HG02642 (cell line): Measurements from ENCODE around the gene RNF39.

Experiments
- ATAC-seq: cut with Tn5 transposase; IDR thresholded peaks from one replicate; pipeline ENCODE4 v1.9.1; 2021; ENCODE audit warnings: mild to moderate bottlenecking; ENCODE audit not compliant: unreplicated experiment, poor library complexity

The RNF39 gene

DNA sequence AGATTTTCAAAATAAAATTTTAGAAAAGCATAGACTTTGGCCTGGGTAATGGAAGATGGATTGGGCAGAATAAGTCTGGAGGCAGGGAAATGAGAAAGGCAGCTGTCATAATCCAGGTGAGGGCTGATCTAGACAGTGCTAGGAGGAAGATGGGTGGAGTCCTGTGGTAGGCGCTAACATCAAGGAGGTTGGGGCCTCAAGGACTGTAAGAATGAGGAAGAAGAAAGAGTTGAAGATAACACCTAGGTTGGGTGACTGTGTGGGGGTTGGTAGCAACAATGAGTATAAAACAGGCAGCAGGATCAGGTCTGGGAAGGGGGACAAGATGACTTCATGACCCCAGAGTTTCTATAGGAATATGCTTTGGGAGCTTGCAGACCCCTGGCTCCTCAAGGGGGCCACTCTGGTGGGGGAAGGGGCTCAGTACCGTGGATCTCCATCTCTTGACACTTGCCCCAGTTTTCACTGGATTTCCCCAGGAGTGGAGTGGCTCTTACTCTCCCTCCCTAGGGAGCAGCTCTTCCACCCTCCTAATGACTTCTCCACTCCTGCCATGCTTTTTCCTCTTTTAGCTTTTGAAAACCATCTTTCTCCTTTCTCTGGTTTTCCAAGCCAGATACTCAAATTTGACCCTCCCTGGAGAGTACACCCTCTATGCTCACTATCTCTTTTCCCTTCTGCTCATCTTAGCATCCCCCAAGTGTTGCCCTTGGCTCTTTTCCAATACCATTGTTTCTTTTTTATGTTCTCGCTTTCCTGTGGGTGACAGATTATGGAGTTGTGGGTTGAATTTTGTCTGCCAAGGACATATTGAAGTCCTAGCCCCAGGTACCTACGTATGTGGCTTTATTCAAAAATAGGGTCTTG lies 22.6 kb upstream of the RNF39 start:
- ATAC-seq: no peak

DNA sequence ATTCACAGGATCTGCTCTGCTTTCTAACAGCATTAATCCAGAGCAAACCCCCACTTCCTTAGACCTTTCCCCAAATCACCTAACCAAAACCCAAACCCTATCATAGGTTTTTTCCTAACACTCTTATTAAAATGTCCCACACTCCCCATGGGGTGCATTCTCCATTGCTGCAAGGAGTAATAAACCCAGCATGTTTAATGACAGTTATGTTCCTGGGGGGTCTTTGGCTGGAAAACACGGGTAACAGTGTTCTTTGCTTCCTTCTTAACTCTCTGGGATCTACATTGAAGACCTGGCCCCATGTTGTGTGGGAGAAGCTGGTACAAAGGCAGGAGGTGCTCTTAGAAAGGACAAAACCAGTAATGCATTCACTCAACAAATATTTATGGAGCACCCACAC lies 21.3 kb upstream of the RNF39 start:
- no peak for ATAC-seq

GRCh38 chr6:30093951-30094661 lies 18.5 kb upstream of the RNF39 start:
- no peak for ATAC-seq

DNA sequence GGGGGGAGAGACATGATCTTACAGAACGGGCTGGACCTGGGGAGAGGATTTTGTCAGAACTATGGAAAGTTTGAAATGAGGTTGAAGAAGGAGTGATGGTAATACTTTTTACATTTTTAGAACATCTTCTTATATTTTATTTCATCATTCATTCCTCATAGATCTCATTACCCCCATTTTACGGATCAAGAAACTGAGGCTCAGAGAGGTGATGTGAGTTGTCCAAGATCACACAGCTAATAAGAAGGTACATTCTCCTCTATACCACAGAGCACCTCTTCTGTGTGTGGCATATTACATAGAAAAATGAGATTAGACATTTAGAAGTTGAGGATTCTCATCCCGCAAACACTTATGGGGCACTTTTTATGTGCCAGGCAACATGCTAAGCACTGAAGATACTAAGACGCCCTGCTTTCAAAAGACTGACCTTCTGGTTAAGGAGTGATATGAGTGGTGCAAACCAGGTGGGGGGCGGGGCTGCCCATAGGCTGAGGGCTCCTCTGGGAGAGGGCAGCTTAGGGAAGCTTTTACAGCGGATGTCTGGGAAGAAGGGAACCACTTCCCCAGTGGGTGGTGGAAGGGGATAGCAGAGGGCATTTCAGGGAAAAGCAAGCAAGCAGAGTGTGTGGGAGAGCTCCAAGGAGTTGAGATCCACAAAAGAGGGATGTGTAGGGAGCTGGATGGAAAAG lies 17.4 kb upstream of the RNF39 start:
- no peak for ATAC-seq

DNA sequence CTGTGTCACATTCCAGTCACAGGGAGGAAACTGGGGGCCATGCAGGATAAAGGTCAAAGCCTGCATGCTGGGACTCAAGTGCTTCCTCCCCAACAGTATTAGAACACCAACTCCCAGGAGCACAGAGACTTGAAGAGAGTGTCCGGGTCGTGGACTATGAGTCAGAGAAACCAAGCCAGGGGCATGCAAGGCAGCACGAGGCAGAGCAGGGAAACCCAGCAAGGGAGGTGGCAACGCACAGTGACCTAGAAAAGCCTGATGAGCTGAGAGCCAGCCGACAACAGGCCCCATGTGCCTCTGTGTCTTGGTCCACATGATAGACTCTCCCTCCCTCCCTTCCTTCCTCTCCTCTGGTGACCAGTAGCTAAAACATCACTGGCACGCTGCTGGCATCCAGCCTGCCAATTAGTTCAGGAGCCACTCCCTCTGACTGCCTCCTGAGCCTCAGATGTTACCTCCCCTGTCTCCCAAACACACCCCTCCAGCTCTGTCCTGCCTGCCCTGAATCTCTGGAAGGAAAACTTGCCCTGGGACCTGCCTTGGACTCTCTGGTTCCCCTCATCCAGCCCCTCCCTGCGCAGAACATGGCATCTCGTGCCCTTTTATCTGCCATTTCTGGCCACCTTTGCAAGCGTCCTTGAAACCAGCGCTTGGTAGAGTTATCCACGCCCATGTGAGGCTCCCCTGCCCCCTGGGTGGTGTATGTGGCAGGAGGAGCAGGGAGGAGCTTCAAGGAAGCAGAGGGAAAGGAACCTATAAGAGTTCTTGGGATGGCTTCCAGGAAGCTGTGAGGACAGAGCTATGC lies 16.2 kb upstream of the RNF39 start:
- ATAC-seq: no peak

GRCh38 chr6:30087876-30088275 lies 12.3 kb upstream of the RNF39 start:
- ATAC-seq: no peak

GRCh38 chr6:30077218-30077617 lies 1.6 kb upstream of the RNF39 start:
- ATAC-seq: no peak

GRCh38 chr6:30075790-30076732 lies 492 bp upstream of the RNF39 start:
- ATAC-seq: no peak

GRCh38 chr6:30074331-30075093 lies 1.1 kb downstream of the RNF39 start:
- no peak for ATAC-seq

DNA sequence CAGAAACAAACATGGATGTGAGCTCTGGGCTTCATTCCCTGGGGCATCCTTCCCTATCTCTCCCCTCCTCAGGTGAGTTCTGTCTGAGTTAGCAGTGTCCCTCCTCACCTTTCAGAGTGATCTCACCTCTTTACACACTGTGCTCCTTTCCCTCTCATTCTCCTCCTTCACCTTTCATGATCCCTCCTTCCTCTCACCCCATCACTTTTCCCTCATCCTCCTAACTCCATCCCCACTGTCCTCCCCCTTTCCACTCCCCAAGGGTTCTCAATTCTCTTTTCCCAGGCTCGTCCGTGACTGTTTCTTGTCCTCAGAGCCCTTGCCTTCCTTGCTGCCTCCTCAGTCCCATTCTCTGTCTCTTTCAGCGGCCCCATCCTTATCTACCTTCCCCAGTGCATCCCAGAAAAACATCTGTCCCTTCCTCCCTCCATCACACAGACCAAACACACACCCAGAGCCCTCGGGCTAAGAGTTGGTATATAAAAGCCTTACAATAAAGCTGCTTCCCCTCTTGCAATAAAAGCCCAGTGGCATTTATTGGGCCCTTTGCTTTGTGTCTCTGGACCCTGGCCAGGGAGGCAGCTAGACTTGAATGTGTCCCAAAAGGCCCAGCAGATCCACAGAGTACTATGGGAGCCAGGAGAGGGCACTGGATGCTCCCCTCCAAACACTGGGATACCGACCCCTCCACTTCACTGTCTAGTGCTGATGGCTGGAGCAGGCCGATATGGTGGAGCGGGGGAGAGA lies 1.9 kb downstream of the RNF39 start:
- no peak for ATAC-seq

DNA sequence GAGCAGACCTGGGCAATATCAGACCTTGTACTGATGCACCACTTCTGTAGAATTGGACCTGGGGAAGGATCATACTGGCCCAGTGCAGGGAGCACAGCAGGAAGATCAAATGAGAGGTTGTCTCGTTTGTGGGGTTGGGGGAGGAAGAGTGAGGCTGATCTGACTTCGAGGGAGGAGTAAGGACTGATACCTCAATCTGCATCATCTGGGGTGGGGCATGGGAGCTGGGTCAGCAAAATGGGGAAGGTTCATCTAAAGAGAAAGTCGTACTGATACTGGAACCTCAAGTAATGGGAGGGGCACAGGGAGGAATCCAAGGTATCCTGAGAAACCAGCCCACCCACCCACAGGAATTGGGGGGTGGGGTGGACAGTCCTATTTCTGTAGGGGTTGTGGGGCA lies 3.7 kb downstream of the RNF39 start:
- no peak for ATAC-seq

- no peak for ATAC-seq
Measured at GRCh38 chr6:30071081-30071818, 4.3 kb downstream of the RNF39 start.

DNA sequence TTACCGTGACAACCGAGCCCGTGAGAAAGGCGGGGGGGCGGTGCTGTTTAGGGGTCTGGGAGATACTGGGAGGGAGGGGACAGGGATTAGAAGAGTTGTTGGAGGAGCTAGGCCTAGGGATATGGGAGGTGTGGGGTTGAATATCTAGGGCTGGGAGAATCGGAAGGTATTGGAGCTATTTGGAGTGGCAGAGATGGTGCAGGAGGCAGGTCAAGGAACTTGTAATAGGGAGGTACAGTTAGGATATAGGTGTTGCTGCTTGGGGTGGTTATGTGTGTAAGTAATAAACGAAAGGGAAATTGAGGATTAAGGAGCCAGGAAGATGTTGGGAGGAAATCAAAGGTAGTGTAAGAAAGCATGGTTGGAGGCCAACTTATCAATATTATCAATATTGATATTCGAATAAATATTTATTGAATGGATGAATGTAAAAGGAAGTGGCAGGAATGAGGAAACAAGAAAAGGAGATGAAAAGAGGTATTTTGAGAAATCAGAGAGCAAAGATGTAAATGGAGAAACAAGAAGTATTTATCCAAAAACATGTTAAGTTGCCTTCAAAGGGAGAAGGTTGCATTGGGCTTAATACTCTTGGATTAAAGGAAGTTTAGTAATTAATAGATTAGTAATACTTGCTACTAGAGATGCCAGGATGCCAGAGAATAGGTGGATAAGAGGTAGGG lies 8.0 kb downstream of the RNF39 start:
- ATAC-seq: no peak

- peak; percentile 97 for ATAC-seq
Measured at GRCh38 chr6:30066577-30067459, 8.8 kb downstream of the RNF39 start, which contains the start of gene PPP1R11. TSS of gene PPP1R11 (plus strand) at chr6:30067198. CDS start at chr6:30067411, 213 bp downstream.

GRCh38 chr6:30066082-30066481 lies 9.5 kb downstream of the RNF39 start:
- ATAC-seq: no peak

DNA sequence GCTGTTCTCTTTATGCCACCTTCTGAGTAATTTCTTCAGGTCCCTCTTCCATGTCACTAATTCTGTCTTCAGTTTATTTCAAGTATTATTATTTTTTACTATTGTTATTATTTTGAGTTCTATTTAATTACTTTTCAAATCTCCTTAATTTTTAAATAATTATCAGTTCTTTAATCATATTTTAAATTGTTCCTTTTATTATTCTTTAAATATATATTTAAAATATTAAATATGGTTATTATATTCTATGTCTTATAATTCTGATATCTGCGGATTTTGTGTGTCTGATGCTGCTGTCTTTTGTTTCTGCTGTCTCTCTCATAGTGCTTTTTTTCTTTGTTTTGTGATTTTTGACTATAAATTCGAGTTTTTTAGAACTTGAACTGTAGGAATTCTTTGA lies 12.3 kb downstream of the RNF39 start:
- ATAC-seq: no peak
